ENCODE data around the gene ZNF157.

DNA sequence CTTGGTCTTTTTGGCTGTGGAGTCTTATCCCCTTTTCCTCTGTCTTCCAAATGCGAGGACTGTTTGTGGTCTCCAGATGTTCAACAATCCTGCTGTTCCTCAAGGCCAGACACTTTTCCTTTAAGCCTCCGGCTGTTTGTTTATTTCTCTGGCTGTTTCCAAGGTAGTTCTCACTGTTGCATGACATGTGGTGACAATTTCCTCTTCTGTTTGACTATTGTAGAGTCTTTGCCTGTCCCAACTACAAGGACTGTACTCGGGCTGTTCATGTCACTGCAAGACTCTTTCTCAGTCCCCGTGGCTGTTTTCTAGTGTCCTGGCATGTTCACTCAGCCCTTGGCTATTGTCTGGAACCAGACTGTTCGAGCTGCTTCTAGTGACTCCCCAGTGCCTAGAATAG, 50.6 kb downstream of the ZNF157 start:
- TF ChIP-seq POLR2A (IDR thresholded peaks at IDR 0.05) (no peak), EP300 (IDR thresholded peaks at IDR 0.05; ENCODE audit: low read depth) (no peak)
- TF ChIP-seq, protein P1, sequence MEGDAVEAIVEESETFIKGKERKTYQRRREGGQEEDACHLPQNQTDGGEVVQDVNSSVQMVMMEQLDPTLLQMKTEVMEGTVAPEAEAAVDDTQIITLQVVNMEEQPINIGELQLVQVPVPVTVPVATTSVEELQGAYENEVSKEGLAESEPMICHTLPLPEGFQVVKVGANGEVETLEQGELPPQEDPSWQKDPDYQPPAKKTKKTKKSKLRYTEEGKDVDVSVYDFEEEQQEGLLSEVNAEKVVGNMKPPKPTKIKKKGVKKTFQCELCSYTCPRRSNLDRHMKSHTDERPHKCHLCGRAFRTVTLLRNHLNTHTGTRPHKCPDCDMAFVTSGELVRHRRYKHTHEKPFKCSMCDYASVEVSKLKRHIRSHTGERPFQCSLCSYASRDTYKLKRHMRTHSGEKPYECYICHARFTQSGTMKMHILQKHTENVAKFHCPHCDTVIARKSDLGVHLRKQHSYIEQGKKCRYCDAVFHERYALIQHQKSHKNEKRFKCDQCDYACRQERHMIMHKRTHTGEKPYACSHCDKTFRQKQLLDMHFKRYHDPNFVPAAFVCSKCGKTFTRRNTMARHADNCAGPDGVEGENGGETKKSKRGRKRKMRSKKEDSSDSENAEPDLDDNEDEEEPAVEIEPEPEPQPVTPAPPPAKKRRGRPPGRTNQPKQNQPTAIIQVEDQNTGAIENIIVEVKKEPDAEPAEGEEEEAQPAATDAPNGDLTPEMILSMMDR (IDR thresholded peaks at IDR 0.05), result no peak
